ENCODE data around the gene SFMBT2. TPM values are rescaled to one million over a fixed set of nuclear protein-coding genes. Genes with fewer than 3 reads are reported as not detected.

The SFMBT2 gene
- total RNA-seq, 1 experiment from 2014 or later: 1.3 TPM

DNA sequence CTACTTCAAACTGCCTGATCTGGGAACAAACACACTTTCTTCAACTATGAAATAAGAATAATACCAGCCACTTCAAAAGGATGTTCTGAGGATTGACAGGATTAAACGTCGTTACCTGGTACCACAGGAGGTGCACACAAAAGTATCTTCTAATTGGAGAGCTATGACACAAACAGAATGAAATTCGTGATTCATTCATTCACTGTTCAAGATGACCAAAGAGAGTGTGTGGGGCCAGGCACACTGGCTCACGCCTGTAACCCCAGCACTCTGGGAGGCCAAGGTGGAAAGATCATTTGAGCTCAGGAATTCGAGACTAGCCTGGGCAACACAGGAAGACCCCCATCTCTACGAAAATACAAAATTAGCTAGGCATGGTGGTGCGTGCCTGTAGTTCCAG is 50.9 kb downstream of the SFMBT2 start:
- CTCF ChIA-PET: no interaction called here
- in situ Hi-C loops (cut with HindIII; ENCODE audit: low pct_unique_long_range_greater_than_20kb, low sequenced_read_pairs): no loop called here
- ATAC-seq: no peak
- no peak for TF ChIP-seq POLR2AphosphoS5 (IDR thresholded peaks at IDR 0.05; ENCODE audit: low read depth, low read length)
- TF ChIP-seq, protein P1, sequence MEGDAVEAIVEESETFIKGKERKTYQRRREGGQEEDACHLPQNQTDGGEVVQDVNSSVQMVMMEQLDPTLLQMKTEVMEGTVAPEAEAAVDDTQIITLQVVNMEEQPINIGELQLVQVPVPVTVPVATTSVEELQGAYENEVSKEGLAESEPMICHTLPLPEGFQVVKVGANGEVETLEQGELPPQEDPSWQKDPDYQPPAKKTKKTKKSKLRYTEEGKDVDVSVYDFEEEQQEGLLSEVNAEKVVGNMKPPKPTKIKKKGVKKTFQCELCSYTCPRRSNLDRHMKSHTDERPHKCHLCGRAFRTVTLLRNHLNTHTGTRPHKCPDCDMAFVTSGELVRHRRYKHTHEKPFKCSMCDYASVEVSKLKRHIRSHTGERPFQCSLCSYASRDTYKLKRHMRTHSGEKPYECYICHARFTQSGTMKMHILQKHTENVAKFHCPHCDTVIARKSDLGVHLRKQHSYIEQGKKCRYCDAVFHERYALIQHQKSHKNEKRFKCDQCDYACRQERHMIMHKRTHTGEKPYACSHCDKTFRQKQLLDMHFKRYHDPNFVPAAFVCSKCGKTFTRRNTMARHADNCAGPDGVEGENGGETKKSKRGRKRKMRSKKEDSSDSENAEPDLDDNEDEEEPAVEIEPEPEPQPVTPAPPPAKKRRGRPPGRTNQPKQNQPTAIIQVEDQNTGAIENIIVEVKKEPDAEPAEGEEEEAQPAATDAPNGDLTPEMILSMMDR (IDR thresholded peaks at IDR 0.05): no peak
- TF ChIP-seq SIN3A (IDR thresholded peaks at IDR 0.05; ENCODE audit: borderline replicate concordance, insufficient read depth, low read depth, low read length): no peak
- H3K27ac ChIP-seq (ENCODE audit: low read length): no peak overlapping the region
- H3K4me3 ChIP-seq (ENCODE audit: low read depth in 2 of 2, low read length in 2 of 2): no peak overlapping the region
- POLR2A ChIA-PET: no interaction called here
- H3K27me3 ChIP-seq (ENCODE audit: control insufficient read depth, insufficient read depth, low read length): no peaks in the 10 kb centered on the region
- no peak for DNase-seq (ENCODE audit: low read depth, low spot score)
- no TSS peak for BruUV-seq (replicated peaks)
- no peaks in the 10 kb centered on the region for H3K4me1 ChIP-seq (ENCODE audit: control insufficient read depth, insufficient read depth, low read length)
- intact Hi-C loops (cut with micrococcal nuclease; ENCODE audit: unreplicated experiment): no loop called here
- H3K9me3 ChIP-seq (ENCODE audit: control insufficient read depth, insufficient read depth, low read depth, low read length): no peaks in the 10 kb centered on the region
- no peaks in the 10 kb centered on the region for H3K36me3 ChIP-seq (ENCODE audit: control insufficient read depth, insufficient read depth, low read length)

DNA sequence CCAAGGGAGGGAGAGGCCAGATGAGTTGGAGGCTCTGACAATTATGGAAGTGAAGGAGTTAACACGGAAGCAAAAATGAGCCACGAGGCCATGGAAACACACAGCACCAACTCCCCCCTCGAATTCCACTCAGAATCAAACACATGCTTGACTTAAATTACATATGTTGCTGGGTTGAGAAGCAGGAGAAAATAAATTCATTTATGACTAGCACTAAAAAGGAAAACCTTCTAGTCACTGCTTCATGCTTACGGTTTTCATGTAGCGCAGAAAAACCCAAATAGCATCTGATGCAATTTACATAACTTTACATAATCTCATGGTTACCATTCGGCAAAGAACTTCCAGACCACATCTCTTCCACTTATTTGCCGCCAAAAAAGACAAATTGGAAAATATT is 51.5 kb downstream of the SFMBT2 start:
- Histone ChIP-seq H3K4me3 (ENCODE audit: low read depth in 2 of 2, low read length in 2 of 2) (no peak overlapping the region), H3K36me3 (ENCODE audit: control insufficient read depth, insufficient read depth, low read length) (no peaks in the 10 kb centered on the region), H3K27me3 (ENCODE audit: control insufficient read depth, insufficient read depth, low read length) (no peaks in the 10 kb centered on the region), H3K27ac (ENCODE audit: low read length) (no peak overlapping the region), H3K9me3 (ENCODE audit: control insufficient read depth, insufficient read depth, low read depth, low read length) (no peaks in the 10 kb centered on the region), H3K4me1 (ENCODE audit: control insufficient read depth, insufficient read depth, low read length) (no peaks in the 10 kb centered on the region)
- ChIA-PET POLR2A (no interaction called here), CTCF (no interaction called here)
- no peak for DNase-seq (ENCODE audit: low read depth, low spot score)
- in situ Hi-C loops (cut with HindIII; ENCODE audit: low pct_unique_long_range_greater_than_20kb, low sequenced_read_pairs): no loop called here
- BruUV-seq (replicated peaks): no TSS peak
- intact Hi-C loops (cut with micrococcal nuclease; ENCODE audit: unreplicated experiment): no loop called here
- no peak for ATAC-seq
- TF ChIP-seq POLR2AphosphoS5 (IDR thresholded peaks at IDR 0.05; ENCODE audit: low read depth, low read length) (no peak), SIN3A (IDR thresholded peaks at IDR 0.05; ENCODE audit: borderline replicate concordance, insufficient read depth, low read depth, low read length) (no peak), TCF7L2 (IDR thresholded peaks at IDR 0.05; ENCODE audit: low read depth, low read length) (no peak)
- TF ChIP-seq, protein P1 (IDR thresholded peaks at IDR 0.05): no peak
- TF ChIP-seq, protein P2, sequence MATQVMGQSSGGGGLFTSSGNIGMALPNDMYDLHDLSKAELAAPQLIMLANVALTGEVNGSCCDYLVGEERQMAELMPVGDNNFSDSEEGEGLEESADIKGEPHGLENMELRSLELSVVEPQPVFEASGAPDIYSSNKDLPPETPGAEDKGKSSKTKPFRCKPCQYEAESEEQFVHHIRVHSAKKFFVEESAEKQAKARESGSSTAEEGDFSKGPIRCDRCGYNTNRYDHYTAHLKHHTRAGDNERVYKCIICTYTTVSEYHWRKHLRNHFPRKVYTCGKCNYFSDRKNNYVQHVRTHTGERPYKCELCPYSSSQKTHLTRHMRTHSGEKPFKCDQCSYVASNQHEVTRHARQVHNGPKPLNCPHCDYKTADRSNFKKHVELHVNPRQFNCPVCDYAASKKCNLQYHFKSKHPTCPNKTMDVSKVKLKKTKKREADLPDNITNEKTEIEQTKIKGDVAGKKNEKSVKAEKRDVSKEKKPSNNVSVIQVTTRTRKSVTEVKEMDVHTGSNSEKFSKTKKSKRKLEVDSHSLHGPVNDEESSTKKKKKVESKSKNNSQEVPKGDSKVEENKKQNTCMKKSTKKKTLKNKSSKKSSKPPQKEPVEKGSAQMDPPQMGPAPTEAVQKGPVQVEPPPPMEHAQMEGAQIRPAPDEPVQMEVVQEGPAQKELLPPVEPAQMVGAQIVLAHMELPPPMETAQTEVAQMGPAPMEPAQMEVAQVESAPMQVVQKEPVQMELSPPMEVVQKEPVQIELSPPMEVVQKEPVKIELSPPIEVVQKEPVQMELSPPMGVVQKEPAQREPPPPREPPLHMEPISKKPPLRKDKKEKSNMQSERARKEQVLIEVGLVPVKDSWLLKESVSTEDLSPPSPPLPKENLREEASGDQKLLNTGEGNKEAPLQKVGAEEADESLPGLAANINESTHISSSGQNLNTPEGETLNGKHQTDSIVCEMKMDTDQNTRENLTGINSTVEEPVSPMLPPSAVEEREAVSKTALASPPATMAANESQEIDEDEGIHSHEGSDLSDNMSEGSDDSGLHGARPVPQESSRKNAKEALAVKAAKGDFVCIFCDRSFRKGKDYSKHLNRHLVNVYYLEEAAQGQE (IDR thresholded peaks at IDR 0.05; ENCODE audit: insufficient read depth in 1 of 2, low read depth in 2 of 2, low read length in 1 of 2): no peak

Measured in Panc1 (cell line).